OCI-LY7 (cell line): ENCODE data around the gene CCNJ. TPM values are rescaled to one million over a fixed set of nuclear protein-coding genes. Genes with fewer than 3 reads are reported as not detected.

Experiments
- BruUV-seq: library from RNA; stranded (reverse); fragments of 400-500 nt; replicated peaks from 2 replicates; lab custom pipeline; 2021; lab: Mats Ljungman, UMichigan
- CTCF ChIA-PET: fragments of 300-600 bp; sonication (Branson Sonifier 250); formaldehyde crosslinking; loops from one replicate; lab custom pipeline; 2022; ENCODE audit warnings: antibody characterized with exemption; ENCODE audit not compliant: unreplicated experiment; lab: Charles Lee
- POLR2A ChIA-PET: fragments of 300-600 bp; sonication (Branson Sonifier 250); formaldehyde crosslinking; loops from one replicate; lab custom pipeline; 2022; ENCODE audit warnings: antibody characterized with exemption; lab: Charles Lee
- DNase-seq: peaks from one replicate; pipeline ENCODE4 v3.0.0-alpha.2; 2015; ENCODE audit warnings: low spot score
- H2AFZ ChIP-seq: fragments of 200-600 bp; sonication (generic), shearing (Covaris generic); 2 replicates; pipeline ENCODE4 v1.6.1; 2014; ENCODE audit warnings: mild to moderate bottlenecking, antibody characterized with exemption, low read length, moderate library complexity
- H3K27ac ChIP-seq: fragments of 200-600 bp; sonication (generic); 2 replicates; pipeline ENCODE4 v1.5.1; 2014; ENCODE audit warnings: mixed run types, low read depth, mild to moderate bottlenecking, moderate library complexity, low read length, inconsistent platforms; ENCODE audit not compliant: poor library complexity, severe bottlenecking
- H3K36me3 ChIP-seq: fragments of 200-600 bp; sonication (generic); 2 replicates; pipeline ENCODE4 v1.6.1; 2014; ENCODE audit warnings: mild to moderate bottlenecking, antibody characterized with exemption, low read length, moderate library complexity, mixed read lengths; ENCODE audit not compliant: insufficient read depth
- H3K4me1 ChIP-seq: fragments of 200-600 bp; sonication (generic); 2 replicates; pipeline ENCODE4 v1.5.1; 2014; ENCODE audit warnings: mild to moderate bottlenecking, low read length; ENCODE audit not compliant: insufficient read depth, poor library complexity, severe bottlenecking
- H3K4me2 ChIP-seq: fragments of 200-600 bp; sonication (generic); 2 replicates; pipeline ENCODE4 v1.6.1; 2014; ENCODE audit warnings: mild to moderate bottlenecking, low read length
- H3K4me3 ChIP-seq: fragments of 200-600 bp; sonication (generic); 2 replicates; pipeline ENCODE4 v1.5.1; 2014; ENCODE audit warnings: mild to moderate bottlenecking, low read depth, low read length; ENCODE audit not compliant: poor library complexity, severe bottlenecking
- H3K79me2 ChIP-seq: fragments of 200-600 bp; sonication (generic); 2 replicates; pipeline ENCODE4 v1.6.1; 2016; ENCODE audit warnings: low read depth, mild to moderate bottlenecking, low read length, moderate library complexity, mixed read lengths; ENCODE audit not compliant: insufficient read depth
- H3K9me2 ChIP-seq: fragments of 200-600 bp; sonication (generic); 2 replicates; pipeline ENCODE4 v1.6.1; 2016; ENCODE audit warnings: mild to moderate bottlenecking, low read length, mixed read lengths; ENCODE audit not compliant: insufficient read depth
- H3K9me3 ChIP-seq: fragments of 200-600 bp; sonication (generic); 2 replicates; pipeline ENCODE4 v1.6.1; 2014; ENCODE audit warnings: mild to moderate bottlenecking, mixed run types, low read length, mixed read lengths
- H4K20me1 ChIP-seq: fragments of 200-600 bp; sonication (generic); 2 replicates; pipeline ENCODE4 v1.6.1; 2014; ENCODE audit warnings: mild to moderate bottlenecking, antibody characterized with exemption, low read length, moderate library complexity, mixed read lengths; ENCODE audit not compliant: insufficient read depth
- CTCF ChIP-seq: fragments of 200-600 bp; sonication (generic); conservative IDR thresholded peaks from 2 replicates; pipeline ENCODE4 v1.5.1; 2014; ENCODE audit warnings: mild to moderate bottlenecking, antibody characterized with exemption, low read length, moderate library complexity, mixed read lengths
- EZH2phosphoT487 ChIP-seq: fragments of 200-600 bp; sonication (generic); IDR thresholded peaks from 2 replicates; pipeline ENCODE4 v1.6.1; 2018; ENCODE audit warnings: low read depth, borderline replicate concordance, mild to moderate bottlenecking, mixed run types, antibody characterized with exemption, low read length, moderate library complexity, mixed read lengths
- intact Hi-C: fragments of 100-400 bp; cut with micrococcal nuclease; formaldehyde crosslinking; loops from one replicate; pipeline ENCODE4 v1.10.0; 2022; ENCODE audit not compliant: unreplicated experiment
- total RNA-seq, 2 experiments: library from RNA; depleted of rRNA in 1 of 2; stranded (reverse); fragments of >200 nt in 1 of 2; shearing (Covaris generic) in 1 of 2; gene quantifications; 2 replicates each; pipeline ENCODE4 v1.2.3, GENCODE V29; 2014 to 2022

CCNJ gene
- total RNA-seq, 2 experiments from 2014 or later = 8.2 to 13.3 TPM

GRCh38 chr10:96049340-96049739 is 6.0 kb downstream of the CCNJ start:
- Histone ChIP-seq H3K4me3 (no peak overlapping the region), H3K4me2 (no peak overlapping the region), H3K4me1 (peaks cover 21% of the 10 kb centered on the region), H3K27ac (no peak overlapping the region), H3K79me2 (peaks cover 52% of the 10 kb centered on the region; the same call in 1 of the 2 replicates), H4K20me1 (no peaks in the 10 kb centered on the region; the same call in 1 of the 2 replicates), H3K36me3 (peaks cover 78% of the 10 kb centered on the region), H2AFZ (no peak overlapping the region), H3K9me3 (no peaks in the 10 kb centered on the region), H3K9me2 (no peaks in the 10 kb centered on the region)
- intact Hi-C loops = no loop called here
- no peak for DNase-seq
- TF ChIP-seq CTCF (no peak), EZH2phosphoT487 (no peak)
- ChIA-PET CTCF (no interaction called here), POLR2A (interaction anchor here (0.7 to 1.1 kb wide), 5 partner anchors 27 to 489 kb away, joined by 3 to 6 read pairs (median 4); no protein-coding TSS in a partner anchor)
- BruUV-seq = no TSS peak

GRCh38 chr10:96053985-96054384 is 10.6 kb downstream of the CCNJ start:
- Histone ChIP-seq H4K20me1 (no peaks in the 10 kb centered on the region; the same call in 1 of the 2 replicates), H3K79me2 (peaks cover 16% of the 10 kb centered on the region; the same call in 1 of the 2 replicates), H3K9me2 (no peaks in the 10 kb centered on the region), H3K4me1 (peaks cover under 1% of the 10 kb centered on the region), H3K9me3 (no peaks in the 10 kb centered on the region), H3K27ac (no peak overlapping the region), H3K36me3 (peaks cover 92% of the 10 kb centered on the region), H3K4me2 (no peak overlapping the region), H3K4me3 (no peak overlapping the region), H2AFZ (no peak overlapping the region)
- DNase-seq = no peak
- BruUV-seq = no TSS peak
- POLR2A ChIA-PET = no interaction called here
- intact Hi-C loops = no loop called here
- CTCF ChIA-PET = no interaction called here
- TF ChIP-seq EZH2phosphoT487 (no peak), CTCF (no peak)

- no peak overlapping the region for H3K27ac ChIP-seq
- H3K9me2 ChIP-seq = no peaks in the 10 kb centered on the region
- H3K79me2 ChIP-seq = peaks cover 5% of the 10 kb centered on the region; the same call in 1 of the 2 replicates
- H3K4me3 ChIP-seq = no peak overlapping the region
- no peak for TF ChIP-seq CTCF
- no peak for TF ChIP-seq EZH2phosphoT487
- H4K20me1 ChIP-seq = no peaks in the 10 kb centered on the region
- H3K9me3 ChIP-seq = no peaks in the 10 kb centered on the region
- ChIA-PET CTCF (no interaction called here), POLR2A (no interaction called here)
- intact Hi-C loops = no loop called here
- H2AFZ ChIP-seq = no peak overlapping the region
- no peak overlapping the region for H3K4me2 ChIP-seq
- H3K4me1 ChIP-seq = no peaks in the 10 kb centered on the region
- DNase-seq = no peak
- no TSS peak for BruUV-seq
- peaks cover 95% of the 10 kb centered on the region for H3K36me3 ChIP-seq
Observed at GRCh38 chr10:96056787-96057186, 13.4 kb downstream of the CCNJ start.
